HG02759 (cell line): ENCODE results near the gene CSTF1.

Experiments used
- ATAC-seq: cut with Tn5 transposase; IDR thresholded peaks from one replicate; pipeline ENCODE4 v1.9.1; 2021; ENCODE audit warnings: mild to moderate bottlenecking, moderate library complexity; ENCODE audit not compliant: unreplicated experiment

CSTF1 gene

DNA sequence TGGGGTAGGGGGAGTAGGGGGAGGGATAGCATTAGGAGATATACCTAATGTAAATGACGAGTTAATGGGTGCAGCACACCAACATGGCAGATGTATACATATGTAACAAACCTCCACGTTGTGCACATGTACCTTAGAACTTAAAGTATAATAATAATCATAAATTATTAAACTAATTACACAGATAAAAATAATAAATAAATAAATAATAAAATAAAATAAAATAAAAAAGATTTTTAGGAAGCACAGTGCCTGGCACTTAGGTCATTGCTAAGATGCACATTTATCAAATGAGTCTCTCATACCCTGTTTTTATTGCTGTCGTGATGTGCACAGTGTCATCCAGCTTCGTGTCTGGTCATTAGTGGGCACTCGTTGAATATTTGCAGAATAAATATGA lies 57.0 kb downstream of the CSTF1 start:
- no peak for ATAC-seq

DNA sequence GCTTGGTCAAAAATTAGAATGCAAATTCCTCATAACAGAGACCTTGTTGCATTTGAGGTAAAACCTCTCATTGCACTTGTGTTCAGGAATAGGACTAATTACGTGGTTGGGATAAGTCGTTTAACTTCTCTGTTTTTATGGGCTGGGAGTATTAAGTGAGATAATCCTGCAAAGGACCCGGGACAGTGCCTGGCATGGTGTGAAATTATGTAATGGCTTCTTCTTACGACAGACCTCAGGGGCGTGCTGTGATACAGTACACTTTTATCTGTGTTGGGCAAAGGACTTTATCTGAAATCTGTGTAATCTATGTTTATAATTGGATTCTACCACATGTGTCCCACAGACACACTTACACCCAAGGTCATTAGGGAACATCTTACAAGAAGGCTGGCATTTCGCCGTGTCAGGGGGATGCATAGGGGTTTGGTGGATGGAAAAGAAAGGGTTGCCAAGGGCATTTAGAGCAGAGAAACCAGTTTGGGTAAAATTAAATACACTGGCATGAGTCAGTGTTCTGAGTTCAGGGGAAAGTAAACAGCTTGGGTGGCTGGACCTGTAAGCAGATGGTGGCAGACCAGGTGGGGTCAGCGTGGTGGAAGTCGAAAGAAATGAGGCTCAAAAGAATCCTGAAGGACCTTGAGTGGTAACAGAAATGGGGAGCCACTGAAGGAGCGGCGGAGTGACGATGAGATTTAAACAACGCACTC lies 58.8 kb downstream of the CSTF1 start:
- ATAC-seq: no peak

DNA sequence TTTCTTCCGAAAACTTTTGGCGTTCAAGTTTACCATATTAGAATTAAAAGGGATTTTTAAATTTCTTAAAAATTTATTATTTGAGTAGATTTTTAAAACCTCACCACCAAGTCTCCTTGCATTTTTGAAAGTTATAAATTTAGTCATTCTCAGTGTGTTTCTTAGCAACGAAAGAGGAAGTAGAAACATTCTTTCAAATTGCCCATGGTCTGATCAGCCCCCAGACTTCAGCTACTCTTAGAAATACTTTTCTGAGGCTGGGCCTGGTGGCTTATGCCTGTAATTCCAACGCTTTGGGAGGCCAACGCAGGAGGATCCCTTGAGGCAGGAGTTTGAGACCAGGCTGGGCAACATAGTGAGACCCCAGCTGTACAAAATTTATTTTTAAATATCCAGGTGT lies 60.9 kb downstream of the CSTF1 start:
- peak; percentile 73 for ATAC-seq

DNA sequence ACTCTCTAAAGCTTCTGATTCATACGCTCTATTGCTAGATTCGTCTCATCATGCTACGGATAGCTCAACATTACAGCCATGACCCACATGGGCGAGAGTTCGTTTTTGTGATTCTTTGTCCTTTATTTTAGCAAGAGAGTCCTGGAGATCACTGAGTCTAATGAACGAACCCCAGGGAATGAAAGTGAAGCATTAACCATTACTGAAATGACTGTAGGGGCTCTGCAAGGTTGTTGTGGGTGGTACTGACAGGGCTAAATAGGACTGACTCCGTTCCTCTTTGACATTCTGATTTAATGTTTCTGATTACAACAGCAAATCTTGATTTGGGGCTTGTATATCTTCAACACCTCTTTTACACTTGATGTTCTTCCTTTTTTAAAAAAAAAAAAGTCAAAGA lies 62.3 kb downstream of the CSTF1 start:
- ATAC-seq: peak; percentile 82
